Osteoblast (primary cell): ENCODE data around the gene RPL15. TPM values are rescaled to one million over a fixed set of nuclear protein-coding genes. Genes with fewer than 3 reads are reported as not detected.

ENCODE experiments used
- DNase-seq: peaks from one replicate; pipeline ENCODE4 v3.0.0; 2011; ENCODE audit warnings: low spot score, mixed read lengths; ENCODE audit not compliant: insufficient read length; ENCODE audit errors: missing footprints
- H2AFZ ChIP-seq: 2 replicates; pipeline ENCODE4 v1.6.0; 2011; ENCODE audit warnings: mild to moderate bottlenecking, low read length
- H3K27ac ChIP-seq: 2 replicates; pipeline ENCODE4 v1.5.1; 2011; ENCODE audit warnings: mild to moderate bottlenecking, low read depth, low read length, moderate library complexity
- H3K27me3 ChIP-seq: 2 replicates; pipeline ENCODE4 v1.6.0; 2012; ENCODE audit warnings: mild to moderate bottlenecking, control low read depth, inconsistent platforms, low read length, moderate library complexity; ENCODE audit not compliant: insufficient read depth
- H3K36me3 ChIP-seq: 2 replicates; pipeline ENCODE4 v1.5.1; 2011; ENCODE audit warnings: mild to moderate bottlenecking, low read length, control low read depth, moderate library complexity; ENCODE audit not compliant: insufficient read depth
- H3K4me1 ChIP-seq: 2 replicates; pipeline ENCODE4 v1.5.1; 2011; ENCODE audit warnings: mild to moderate bottlenecking, low read length, control low read depth, moderate library complexity; ENCODE audit not compliant: insufficient read depth
- H3K4me2 ChIP-seq: 2 replicates; pipeline ENCODE4 v1.6.0; 2011; ENCODE audit warnings: mild to moderate bottlenecking, low read length; ENCODE audit not compliant: insufficient read depth
- H3K4me3 ChIP-seq: fragments of 200-600 bp; sonication (generic); 3 replicates; pipeline ENCODE4 v1.5.1; 2012; ENCODE audit warnings: mild to moderate bottlenecking, low read length, inconsistent platforms; ENCODE audit not compliant: insufficient read depth
- H3K79me2 ChIP-seq: 2 replicates; pipeline ENCODE4 v1.6.0; 2012; ENCODE audit warnings: mild to moderate bottlenecking, low read length, control low read depth, inconsistent platforms; ENCODE audit not compliant: insufficient read depth
- H3K9me3 ChIP-seq: 2 replicates; pipeline ENCODE4 v1.5.1; 2011; ENCODE audit warnings: low read depth, low read length, control low read depth
- H4K20me1 ChIP-seq: 2 replicates; pipeline ENCODE4 v1.6.0; 2012; ENCODE audit warnings: mild to moderate bottlenecking, low read length, control low read depth; ENCODE audit not compliant: insufficient read depth
- CTCF ChIP-seq: IDR thresholded peaks from 2 replicates; pipeline ENCODE4 v1.5.1; 2011; ENCODE audit warnings: mild to moderate bottlenecking, low read depth, low read length, moderate library complexity; ENCODE audit errors: extremely low read depth
- total RNA-seq: library from RNA; depleted of rRNA; stranded (reverse); fragments of >200 nt; gene quantifications from 2 replicates; pipeline ENCODE4 v1.2.3, GENCODE V29; 2012

RPL15 gene
- total RNA-seq, 1 donor, result 1,871 TPM

- Histone ChIP-seq H3K27me3 (no peaks in the 10 kb centered on the region), H2AFZ (no peak overlapping the region), H3K27ac (no peak overlapping the region), H3K36me3 (peaks cover 15% of the 10 kb centered on the region), H3K4me3 (no peak overlapping the region), H3K79me2 (no peaks in the 10 kb centered on the region), H3K9me3 (no peaks in the 10 kb centered on the region), H4K20me1 (peaks cover 16% of the 10 kb centered on the region), H3K4me1 (no peaks in the 10 kb centered on the region), H3K4me2 (no peak overlapping the region)
- DNase-seq, result no peak
- no peak for TF ChIP-seq CTCF
Observed at GRCh38 chr3:23889950-23890349, 27.0 kb upstream of the RPL15 start.

- Histone ChIP-seq H4K20me1 (peaks cover under 1% of the 10 kb centered on the region), H3K4me1 (no peaks in the 10 kb centered on the region), H3K4me2 (no peak overlapping the region), H3K79me2 (no peaks in the 10 kb centered on the region), H3K36me3 (peaks cover 27% of the 10 kb centered on the region), H3K27ac (no peak overlapping the region), H2AFZ (no peak overlapping the region), H3K4me3 (no peak overlapping the region), H3K27me3 (no peaks in the 10 kb centered on the region), H3K9me3 (no peaks in the 10 kb centered on the region)
- no peak for TF ChIP-seq CTCF
- DNase-seq, result no peak
Observed at GRCh38 chr3:23894254-23895061, 22.5 kb upstream of the RPL15 start.

- Histone ChIP-seq H3K4me1 (no peaks in the 10 kb centered on the region), H3K27ac (no peak overlapping the region), H2AFZ (no peak overlapping the region), H3K27me3 (no peaks in the 10 kb centered on the region), H3K79me2 (no peaks in the 10 kb centered on the region), H4K20me1 (no peaks in the 10 kb centered on the region), H3K36me3 (peaks cover 26% of the 10 kb centered on the region), H3K4me3 (no peak overlapping the region), H3K4me2 (no peak overlapping the region), H3K9me3 (no peaks in the 10 kb centered on the region)
- no peak for TF ChIP-seq CTCF
- no peak for DNase-seq
Observed at GRCh38 chr3:23895181-23895580, 21.8 kb upstream of the RPL15 start.

GRCh38 chr3:23900744-23901143 lies 16.2 kb upstream of the RPL15 start:
- Histone ChIP-seq H2AFZ (no peak overlapping the region), H3K79me2 (no peaks in the 10 kb centered on the region), H3K9me3 (no peaks in the 10 kb centered on the region), H3K27ac (no peak overlapping the region), H3K4me1 (no peaks in the 10 kb centered on the region), H4K20me1 (no peaks in the 10 kb centered on the region), H3K4me2 (no peak overlapping the region), H3K4me3 (no peak overlapping the region), H3K27me3 (no peaks in the 10 kb centered on the region), H3K36me3 (peaks cover 15% of the 10 kb centered on the region)
- no peak for DNase-seq
- no peak for TF ChIP-seq CTCF
